EH (cell line): ENCODE measurements around the gene RAPGEF5.
A peak's percentile ranks its signal among the peaks of the same experiment; 100 is the strongest.

Experiments
- DNase-seq: peaks from one replicate; pipeline ENCODE4 v3.0.0-alpha.2; 2015; ENCODE audit warnings: low read depth

Gene RAPGEF5

DNA sequence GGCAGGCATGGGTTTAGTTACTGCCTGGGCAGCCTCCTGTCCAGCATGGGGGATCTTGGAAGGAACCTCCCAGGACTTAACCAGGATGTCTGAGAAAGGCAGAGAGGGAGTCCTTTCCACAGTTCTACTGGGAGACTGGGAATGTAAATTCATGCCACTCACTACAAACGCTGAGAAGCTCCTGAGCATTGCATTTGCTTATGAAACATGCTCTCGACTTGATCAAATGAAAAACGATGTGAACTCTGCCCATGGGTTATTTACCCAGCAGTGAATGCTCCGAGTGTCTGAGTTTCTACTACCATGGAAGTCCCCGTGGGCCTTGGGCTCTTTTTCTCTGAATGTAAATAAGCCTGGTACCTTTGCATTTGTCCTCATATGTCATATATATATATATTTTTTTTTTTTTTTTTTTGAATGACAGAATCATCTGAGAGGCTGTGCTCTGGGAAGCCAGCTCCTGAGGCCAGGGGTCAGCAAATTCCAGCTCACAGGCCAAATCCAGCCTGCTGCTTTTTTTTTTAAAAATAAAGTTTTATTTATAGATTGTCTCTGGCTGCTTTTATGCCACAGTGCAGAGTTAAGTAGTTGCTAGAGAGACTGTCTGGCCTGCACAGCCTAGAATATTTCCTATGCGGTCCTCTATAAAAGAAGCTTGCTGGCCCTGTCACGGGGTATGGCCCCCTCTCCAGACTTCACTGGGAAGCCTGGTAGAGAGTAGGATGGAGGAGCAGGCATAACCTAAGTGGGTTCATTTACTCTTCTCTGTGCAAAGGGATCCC, 21.4 kb upstream of the RAPGEF5 start:
- no peak for DNase-seq

DNA sequence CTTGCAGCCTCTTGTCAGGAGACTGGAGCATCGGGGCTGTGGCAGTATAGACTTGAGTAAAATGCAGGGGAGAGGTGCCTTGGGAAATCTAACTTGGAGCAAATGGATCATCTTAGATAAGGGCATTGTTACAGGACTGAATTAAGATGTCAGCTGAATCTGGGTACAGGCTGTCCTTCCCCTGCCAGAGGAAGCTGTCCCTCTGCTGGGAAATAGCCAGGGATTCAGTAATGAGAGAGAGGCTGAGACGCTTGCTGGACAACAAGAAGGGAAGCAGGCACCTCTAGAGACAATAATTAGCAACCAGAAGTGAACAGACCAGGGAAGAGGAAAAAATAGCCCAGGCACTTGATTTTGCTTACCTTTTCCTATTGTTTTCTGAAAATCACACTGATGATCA, 20.7 kb upstream of the RAPGEF5 start:
- no peak for DNase-seq

- DNase-seq, result peak; percentile 58
Measured at GRCh38 chr7:22375359-22376048, 18.6 kb upstream of the RAPGEF5 start.

DNA sequence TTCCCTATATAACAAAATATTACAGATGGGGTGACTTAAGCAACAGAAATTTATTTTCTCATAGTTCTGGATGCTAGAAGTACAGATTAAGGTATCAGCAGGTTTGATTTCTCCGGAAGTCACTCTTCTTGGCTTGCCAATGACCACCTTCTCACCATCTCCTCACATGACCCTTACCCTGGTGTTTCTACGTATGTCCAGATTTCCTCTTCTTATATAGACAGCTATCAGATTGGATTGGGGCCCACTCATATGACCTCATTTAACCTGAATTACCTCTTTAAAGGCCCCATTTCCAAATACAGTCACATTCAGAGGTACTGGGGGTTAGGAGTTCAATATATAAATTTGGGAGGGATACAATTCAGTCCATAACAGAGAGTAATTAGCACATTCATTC, 17.0 kb upstream of the RAPGEF5 start:
- DNase-seq, result no peak

DNA sequence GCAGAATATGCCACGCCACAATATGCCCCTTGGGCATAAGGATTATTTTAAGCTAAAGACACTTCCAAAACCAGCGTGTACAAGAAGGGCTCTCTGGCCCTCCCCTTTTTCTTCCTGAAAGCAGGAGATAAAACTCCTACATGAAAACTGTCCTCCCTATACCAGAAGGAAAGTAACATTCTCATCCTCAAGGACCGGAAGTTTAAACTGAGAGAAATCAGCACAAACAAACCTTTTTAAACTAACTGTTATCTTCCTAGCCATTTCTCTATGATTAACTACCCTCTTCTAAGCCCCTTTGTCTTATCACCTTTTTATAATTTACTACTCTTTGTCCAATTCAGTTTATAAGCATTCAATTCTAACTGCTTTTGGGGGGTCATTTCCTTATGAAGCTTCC, 16.4 kb upstream of the RAPGEF5 start:
- DNase-seq, result no peak

- no peak for DNase-seq
Measured at GRCh38 chr7:22372863-22373262, 15.9 kb upstream of the RAPGEF5 start.

GRCh38 chr7:22371878-22372277, 14.9 kb upstream of the RAPGEF5 start:
- no peak for DNase-seq

GRCh38 chr7:22364900-22365299, 7.9 kb upstream of the RAPGEF5 start:
- DNase-seq, result no peak

DNA sequence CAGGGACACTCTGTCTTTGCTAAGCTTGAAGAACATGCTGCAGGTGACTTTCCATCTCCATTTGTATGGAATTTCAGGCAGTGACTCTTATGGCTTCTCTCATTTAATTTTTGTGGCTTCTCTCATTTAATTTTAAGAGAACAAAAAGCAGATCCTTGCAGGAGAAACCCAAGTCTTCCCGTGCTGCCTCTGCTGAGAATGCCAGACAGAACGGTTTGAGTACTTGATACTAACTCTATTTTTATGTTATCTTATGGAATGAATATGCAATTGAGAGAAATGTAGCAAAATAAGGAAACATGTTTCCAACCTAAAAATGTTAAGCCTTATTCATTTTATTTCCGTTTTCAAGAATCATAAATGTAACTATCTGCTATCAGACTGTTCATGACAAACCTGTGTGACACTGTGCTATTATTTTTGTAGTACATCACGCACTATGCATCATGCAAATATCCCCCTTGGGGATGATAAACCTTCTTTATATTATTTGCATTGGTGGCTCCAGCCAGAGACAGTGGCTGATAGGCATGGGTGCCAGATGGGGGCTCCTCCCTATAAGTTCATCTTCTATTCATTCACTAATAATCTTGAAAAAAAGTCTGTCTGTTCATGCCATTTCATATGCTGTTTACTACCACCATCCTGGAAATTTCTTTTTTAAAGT, 6.9 kb upstream of the RAPGEF5 start:
- DNase-seq, result no peak

DNA sequence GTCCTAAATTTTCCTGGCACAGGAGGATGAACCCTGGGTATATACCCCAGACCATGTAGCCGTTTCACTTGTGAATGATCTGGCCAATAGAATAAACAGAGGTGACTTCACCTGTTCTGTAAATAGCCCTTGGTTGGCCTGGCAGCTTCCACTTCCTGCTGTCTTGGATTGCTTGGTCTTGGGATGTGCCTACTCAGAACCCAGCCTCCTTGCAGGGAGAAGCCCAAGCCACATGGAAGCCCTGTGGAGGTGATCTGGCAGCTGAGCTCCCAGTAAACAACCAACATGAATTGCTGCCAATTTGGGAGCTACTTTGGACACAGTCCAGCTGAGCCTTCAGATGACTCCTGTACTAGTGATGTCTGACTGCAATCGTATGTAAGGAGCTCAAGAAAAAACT, 4.8 kb upstream of the RAPGEF5 start:
- no peak for DNase-seq

- DNase-seq, result no peak
Measured at GRCh38 chr7:22361320-22361719, 4.4 kb upstream of the RAPGEF5 start.

DNA sequence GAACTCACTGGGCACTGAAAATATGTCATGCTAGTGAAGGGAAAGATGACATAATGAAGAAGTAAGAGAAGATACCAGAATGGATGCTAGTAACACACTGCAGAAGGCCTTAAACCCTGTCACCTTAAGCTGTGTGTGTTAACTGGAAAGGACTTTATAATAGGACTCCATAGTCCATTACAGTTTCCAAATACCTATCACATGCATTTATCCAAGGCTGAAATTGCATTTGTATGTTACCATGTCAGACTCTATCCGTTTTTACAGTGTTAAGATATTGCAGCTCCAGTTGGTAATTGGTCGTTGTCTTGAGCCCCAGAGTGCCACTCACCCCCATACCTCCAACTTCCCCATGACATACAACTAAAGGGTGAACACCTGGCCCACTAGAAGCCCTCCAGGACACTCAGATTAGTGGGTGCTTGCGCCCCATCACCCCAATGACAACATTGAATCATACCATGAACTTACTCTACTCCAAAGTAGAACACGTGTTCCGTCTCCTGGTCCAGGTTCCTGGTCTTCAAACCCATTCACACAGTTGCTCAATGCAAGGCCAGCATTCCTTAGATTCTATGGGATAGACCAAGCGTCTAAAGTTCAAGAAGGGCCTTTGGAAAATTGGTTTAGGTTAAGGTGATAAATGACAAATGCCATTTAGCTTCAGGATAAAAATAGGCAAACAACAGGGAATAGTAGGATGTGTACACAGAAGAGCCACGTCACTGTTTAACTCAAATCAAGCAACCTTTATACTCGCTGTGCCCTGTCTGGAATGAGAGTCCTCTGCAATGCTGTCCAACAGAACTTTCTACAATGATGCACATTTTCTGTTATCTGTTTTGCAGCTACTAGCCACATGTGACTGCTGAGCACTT, 2.1 kb upstream of the RAPGEF5 start:
- DNase-seq, result no peak

DNA sequence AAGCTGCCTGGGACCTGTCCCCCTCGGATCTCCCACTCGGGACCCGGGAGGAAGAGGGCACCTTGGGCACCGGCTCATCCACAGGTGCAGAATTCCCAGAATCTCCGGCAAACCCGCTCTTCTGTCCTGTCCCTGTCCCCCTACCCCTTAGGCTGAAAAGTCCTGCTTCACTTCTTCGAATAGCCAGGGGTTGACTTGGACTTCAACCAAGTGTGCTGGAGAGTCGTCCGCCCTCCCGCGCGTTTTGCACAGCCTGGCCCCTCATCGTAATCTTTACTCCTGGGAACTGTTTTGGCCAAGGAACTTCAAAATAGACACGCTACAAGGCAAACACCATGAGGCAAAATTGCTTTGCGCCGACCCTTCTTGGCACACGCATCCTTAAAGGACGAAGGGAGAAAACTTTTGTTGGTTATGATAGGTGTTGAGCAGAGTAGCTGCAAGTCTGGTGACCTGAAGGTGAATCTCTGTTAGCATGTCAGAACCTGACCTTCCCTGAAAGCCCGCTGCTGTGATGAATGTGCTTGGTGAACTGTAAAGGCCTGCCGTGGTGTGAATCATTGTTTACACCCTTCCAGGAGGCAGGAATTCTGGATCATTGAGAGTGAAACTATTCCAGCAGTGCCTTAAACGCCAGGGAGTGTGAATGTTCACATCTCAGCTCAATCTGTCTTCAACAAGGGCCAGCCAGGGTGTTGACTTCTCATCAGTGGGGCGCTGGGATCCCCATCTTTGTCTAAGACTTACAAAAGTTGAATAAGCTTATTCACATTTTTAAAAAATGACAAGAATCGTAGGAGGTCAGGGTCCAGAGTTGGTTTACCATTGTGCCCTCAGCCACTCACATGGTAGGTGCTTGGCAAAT, 589 bp upstream of the RAPGEF5 start:
- peak; percentile 29 for DNase-seq

DNA sequence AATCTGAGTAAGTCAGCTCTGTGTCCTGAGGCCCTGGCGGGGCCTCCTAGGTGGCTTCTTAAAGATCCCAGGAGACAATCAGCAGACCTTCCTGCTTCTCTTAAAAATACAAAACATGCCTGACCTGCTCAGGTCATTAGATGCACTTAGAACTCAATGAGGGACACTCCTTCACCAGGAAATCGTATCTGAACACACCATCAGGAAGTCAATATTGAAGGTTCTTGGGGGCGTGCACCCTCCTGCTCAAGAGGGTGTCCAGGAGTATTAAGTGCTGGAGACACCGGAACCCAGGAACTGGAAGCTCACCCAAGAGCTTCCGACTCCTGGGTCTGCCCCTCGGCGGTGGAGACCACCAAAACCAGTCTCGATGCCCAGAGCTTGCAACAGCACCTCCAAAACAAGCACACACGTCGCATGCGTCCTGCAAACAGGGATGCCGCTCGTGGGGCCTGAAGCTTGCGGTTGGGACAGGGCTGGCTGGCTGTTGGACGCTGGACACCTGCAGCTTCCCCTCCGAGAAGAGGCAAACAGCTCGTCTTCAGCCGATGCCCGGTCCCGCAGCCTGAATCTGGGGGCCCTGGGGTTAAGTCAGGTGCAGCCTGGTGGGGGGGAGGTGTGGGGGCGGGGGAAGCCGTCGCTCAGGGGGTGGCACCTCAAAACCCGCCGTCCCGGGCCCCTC, 803 bp downstream of the RAPGEF5 start:
- no peak for DNase-seq

DNA sequence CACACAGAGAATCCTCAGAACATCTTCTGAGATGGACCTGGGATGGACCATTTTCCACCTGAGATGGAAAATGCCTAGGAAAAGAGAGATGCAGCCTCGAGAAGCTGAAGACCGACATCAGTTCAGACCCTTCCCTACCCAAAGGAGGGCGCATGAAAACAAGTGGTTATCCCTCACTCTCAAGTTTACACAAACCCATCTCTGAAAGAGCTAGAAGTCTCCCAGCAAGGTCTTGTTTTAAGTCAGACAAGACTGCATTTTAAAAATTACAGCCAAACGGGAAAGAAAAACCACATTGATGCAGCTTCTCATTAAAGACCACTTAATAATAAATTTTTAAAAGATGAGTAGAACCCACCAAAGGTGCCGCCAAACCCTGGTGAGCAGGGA, 1.3 kb downstream of the RAPGEF5 start:
- DNase-seq, result no peak

DNA sequence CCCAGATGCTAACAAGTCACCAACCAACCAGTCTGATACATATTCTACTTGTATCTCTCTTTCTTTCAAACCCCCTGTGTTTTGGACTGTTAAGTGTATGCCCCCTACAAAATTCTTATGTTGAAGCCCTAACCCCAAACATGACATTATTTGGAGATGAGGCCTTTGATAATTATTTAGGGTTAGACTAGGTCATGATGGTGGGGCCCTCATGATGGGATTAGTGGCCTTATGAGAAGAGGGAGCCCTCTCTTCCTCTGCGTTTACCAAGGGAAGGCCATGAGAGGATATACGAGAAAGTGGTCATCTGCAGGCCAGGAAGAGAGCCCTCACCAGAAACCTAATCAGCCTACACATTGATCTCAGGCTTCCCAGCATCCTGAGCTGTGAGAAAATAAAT, 2.5 kb downstream of the RAPGEF5 start:
- DNase-seq, result no peak

GRCh38 chr7:22352887-22353286, 4.1 kb downstream of the RAPGEF5 start:
- no peak for DNase-seq

GRCh38 chr7:22351878-22352277, 5.1 kb downstream of the RAPGEF5 start:
- DNase-seq, result peak; percentile 28

- no peak for DNase-seq
Measured at GRCh38 chr7:22351329-22351692, 5.6 kb downstream of the RAPGEF5 start.

DNA sequence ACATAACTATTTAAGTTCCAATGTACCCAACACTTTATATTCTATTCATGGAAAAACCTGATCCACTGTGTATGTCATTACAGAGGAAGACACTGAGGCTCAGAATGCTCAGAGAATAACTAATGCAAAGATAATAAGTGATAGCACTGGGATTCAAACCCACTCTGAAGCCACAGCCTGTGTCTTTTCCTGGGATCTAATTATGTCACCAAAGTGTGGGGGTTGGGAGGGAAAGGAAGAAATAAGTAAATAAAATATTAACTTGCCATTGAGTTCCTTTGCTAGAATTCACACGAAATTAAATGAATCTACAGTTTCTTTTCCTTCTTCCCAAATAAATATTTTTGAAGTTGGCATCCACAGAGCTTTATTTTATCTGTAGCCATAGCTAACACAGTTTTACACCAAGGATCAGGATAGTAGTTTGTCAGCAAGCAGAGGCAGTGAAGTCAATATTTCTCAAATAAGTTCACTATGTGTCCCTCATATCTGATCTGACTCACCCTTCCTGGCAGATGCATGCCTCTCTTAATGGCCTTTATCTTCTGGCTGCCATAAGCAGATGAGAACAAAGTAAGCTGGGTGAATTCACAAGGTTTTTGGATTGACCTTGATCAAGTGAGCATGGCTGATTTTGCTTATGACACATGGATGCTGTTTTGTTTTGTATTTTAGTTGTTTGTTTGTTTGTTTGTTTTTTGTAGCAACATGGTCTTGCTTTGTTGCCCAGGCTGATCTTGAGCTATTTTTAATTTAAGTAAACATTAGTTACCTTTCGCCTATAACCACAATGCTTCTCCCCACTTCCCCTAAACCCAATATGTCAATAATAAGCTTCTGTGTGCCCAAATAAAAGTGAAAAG, 6.3 kb downstream of the RAPGEF5 start:
- DNase-seq, result peak; percentile 71
